ENCODE measurements around the gene LUC7L3.
A peak's percentile ranks its signal among the peaks of the same experiment; 100 is the strongest.

LUC7L3 gene

GRCh38 chr17:50686494-50687199, 32.8 kb upstream of the LUC7L3 start:
- Histone ChIP-seq H3K4me3 (ENCODE audit: low read depth in 1 of 2, low read length in 2 of 2) (peak overlapping the region in 1 of 2 donors; percentile 43), H3K9me3 (ENCODE audit: control insufficient read depth in 1 of 2, low read length in 2 of 2) (no peaks in the 10 kb centered on the region), H3K36me3 (ENCODE audit: control insufficient read depth in 1 of 2, insufficient read depth in 2 of 2, low read length in 2 of 2) (no peaks in the 10 kb centered on the region), H3K27ac (ENCODE audit: low read depth, low read length) (peak overlapping the region; percentile 79), H3K27me3 (ENCODE audit: control insufficient read depth in 1 of 2, insufficient read depth in 2 of 2, low read length in 2 of 2) (no peaks in the 10 kb centered on the region), H3K9ac (ENCODE audit: low read depth in 1 of 2, low read length in 2 of 2) (peak overlapping the region; percentile 15 to 62), H3K4me1 (ENCODE audit: control insufficient read depth in 1 of 2, insufficient read depth in 2 of 2, low read length in 2 of 2) (peaks cover 69 to 74% of the 10 kb centered on the region in 2 donors)

DNA sequence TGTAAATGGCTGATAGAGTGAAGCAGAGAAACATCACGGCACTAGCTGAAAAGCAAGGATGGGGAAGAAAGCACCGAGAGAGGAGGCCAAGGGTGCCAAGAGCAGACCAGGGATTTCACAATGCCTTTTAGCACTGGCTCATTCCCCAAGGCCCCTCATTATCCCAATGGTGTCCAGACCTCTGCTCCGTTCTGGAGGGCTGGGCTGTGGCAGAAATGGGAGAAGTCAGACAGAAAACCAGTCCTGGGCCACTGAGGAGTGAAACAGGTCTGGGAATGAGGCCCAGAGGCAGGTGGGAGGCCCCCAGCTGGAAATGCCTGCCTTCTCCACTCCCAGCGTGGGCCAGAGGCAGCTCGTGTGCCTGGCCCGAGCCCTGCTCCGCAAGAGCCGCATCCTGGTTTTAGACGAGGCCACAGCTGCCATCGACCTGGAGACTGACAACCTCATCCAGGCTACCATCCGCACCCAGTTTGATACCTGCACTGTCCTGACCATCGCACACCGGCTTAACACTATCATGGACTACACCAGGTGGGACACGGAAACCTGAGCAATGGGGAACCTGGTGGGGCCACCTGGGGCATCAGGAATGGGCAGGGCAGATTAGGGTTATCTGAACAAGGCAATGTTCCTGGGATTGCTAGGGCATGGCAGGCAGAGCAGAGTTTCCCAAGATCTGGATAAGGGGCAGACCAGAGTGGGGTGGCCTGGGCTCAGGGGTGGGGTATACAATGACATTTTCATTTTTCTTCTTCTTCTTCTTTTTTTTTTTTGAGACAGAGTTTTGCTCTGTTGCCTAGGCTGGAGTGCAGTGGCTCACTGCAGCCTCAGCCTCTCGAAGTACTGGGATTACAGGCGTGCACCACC, 32.0 kb upstream of the LUC7L3 start:
- Histone ChIP-seq H3K36me3 (ENCODE audit: control insufficient read depth in 1 of 2, insufficient read depth in 2 of 2, low read length in 2 of 2) (peaks cover 0 to under 1% of the 10 kb centered on the region in 2 donors), H3K27ac (ENCODE audit: low read depth, low read length) (peak overlapping the region; percentile 71), H3K4me3 (ENCODE audit: low read depth in 1 of 2, low read length in 2 of 2) (no peak overlapping the region), H3K9me3 (ENCODE audit: control insufficient read depth in 1 of 2, low read length in 2 of 2) (no peaks in the 10 kb centered on the region), H3K27me3 (ENCODE audit: control insufficient read depth in 1 of 2, insufficient read depth in 2 of 2, low read length in 2 of 2) (no peaks in the 10 kb centered on the region), H3K9ac (ENCODE audit: low read depth in 1 of 2, low read length in 2 of 2) (peak overlapping the region in 1 of 2 donors; percentile 49), H3K4me1 (ENCODE audit: control insufficient read depth in 1 of 2, insufficient read depth in 2 of 2, low read length in 2 of 2) (peaks cover 77 to 80% of the 10 kb centered on the region in 2 donors)

- H3K36me3 ChIP-seq (ENCODE audit: control insufficient read depth in 1 of 2, insufficient read depth in 2 of 2, low read length in 2 of 2), result peaks cover 0 to 3% of the 10 kb centered on the region in 2 donors
- H3K4me1 ChIP-seq (ENCODE audit: control insufficient read depth in 1 of 2, insufficient read depth in 2 of 2, low read length in 2 of 2), result peaks cover 83 to 86% of the 10 kb centered on the region in 2 donors
- no peak overlapping the region for H3K9ac ChIP-seq (ENCODE audit: low read depth in 1 of 2, low read length in 2 of 2)
- H3K4me3 ChIP-seq (ENCODE audit: low read depth in 1 of 2, low read length in 2 of 2), result no peak overlapping the region
- no peaks in the 10 kb centered on the region for H3K27me3 ChIP-seq (ENCODE audit: control insufficient read depth in 1 of 2, insufficient read depth in 2 of 2, low read length in 2 of 2)
- H3K9me3 ChIP-seq (ENCODE audit: control insufficient read depth in 1 of 2, low read length in 2 of 2), result no peaks in the 10 kb centered on the region
- no peak overlapping the region for H3K27ac ChIP-seq (ENCODE audit: low read depth, low read length)
These were observed 31.2 kb upstream of the LUC7L3 start for GRCh38 chr17:50688245-50688644.

DNA sequence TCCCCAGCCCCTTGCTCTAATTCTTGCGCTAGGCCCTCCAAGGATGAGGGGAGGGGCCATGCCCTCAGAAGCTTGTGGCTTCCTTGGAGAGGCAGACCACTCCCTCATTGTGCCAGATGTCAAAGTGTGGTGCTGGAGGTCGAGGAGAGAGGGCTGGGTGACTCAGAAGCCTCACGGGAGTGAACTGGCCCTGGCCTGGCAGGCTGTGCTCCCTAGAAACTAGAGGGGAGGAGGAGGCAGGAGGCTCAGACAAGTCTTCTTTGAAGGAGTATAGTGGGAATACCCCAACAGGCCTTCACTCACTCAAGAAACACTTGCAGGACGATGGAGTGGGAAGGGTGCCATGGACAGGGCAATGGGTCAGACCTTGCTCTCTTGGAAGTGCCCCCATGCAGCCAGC, 30.2 kb upstream of the LUC7L3 start:
- Histone ChIP-seq H3K27ac (ENCODE audit: low read depth, low read length) (no peak overlapping the region), H3K27me3 (ENCODE audit: control insufficient read depth in 1 of 2, insufficient read depth in 2 of 2, low read length in 2 of 2) (no peaks in the 10 kb centered on the region), H3K36me3 (ENCODE audit: control insufficient read depth in 1 of 2, insufficient read depth in 2 of 2, low read length in 2 of 2) (peaks cover under 1 to 7% of the 10 kb centered on the region in 2 donors), H3K4me3 (ENCODE audit: low read depth in 1 of 2, low read length in 2 of 2) (no peak overlapping the region), H3K4me1 (ENCODE audit: control insufficient read depth in 1 of 2, insufficient read depth in 2 of 2, low read length in 2 of 2) (peaks cover 84 to 87% of the 10 kb centered on the region in 2 donors), H3K9me3 (ENCODE audit: control insufficient read depth in 1 of 2, low read length in 2 of 2) (no peaks in the 10 kb centered on the region), H3K9ac (ENCODE audit: low read depth in 1 of 2, low read length in 2 of 2) (no peak overlapping the region)

DNA sequence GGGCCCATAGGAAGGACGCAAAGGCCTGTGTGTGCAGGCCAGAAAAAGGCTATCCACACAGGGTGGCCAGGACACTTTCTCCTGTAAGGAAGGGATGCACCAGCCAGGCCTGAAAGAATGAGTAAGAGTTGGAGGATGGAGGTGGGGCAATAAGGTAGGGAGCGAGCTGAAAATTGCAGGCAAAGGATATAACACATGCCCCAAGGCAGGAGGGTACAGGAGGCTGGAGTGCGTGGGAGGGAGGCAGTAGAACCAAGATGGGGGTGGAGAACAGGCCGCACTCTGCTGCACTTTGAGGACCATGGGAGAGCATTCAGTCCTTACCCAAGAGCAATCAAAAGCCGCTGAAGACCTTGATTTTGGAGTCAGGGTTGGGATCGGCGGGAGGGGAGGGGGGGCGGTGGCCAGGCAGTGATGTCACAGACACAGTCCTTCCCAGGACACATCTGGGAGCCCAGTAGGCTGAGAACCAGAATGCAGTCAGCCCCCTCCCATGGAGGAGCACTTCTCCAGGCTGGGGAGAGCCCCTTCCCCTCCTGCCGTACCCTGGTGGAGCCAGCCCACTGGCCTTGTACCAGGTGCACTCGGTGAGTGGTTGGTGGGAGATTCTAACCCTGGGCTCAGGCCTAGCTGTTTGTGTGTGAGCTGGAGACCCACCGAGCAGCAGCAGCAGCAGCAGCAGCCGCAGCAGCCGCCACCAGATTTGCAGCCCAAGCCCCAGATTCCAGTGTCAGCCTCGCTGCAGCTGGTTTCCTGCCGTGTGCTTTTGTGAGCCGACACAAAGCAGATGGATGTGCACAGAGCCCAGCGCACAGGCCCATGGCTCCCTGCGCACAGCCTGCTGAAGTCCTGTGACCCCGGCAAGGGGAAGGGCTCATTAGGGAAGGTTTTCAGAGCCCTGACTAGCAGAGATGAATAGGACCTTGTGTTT, 29.2 kb upstream of the LUC7L3 start:
- H3K4me3 ChIP-seq (ENCODE audit: low read depth in 1 of 2, low read length in 2 of 2), result no peak overlapping the region
- no peaks in the 10 kb centered on the region for H3K27me3 ChIP-seq (ENCODE audit: control insufficient read depth in 1 of 2, insufficient read depth in 2 of 2, low read length in 2 of 2)
- H3K36me3 ChIP-seq (ENCODE audit: control insufficient read depth in 1 of 2, insufficient read depth in 2 of 2, low read length in 2 of 2), result peaks cover 4 to 9% of the 10 kb centered on the region in 2 donors
- H3K4me1 ChIP-seq (ENCODE audit: control insufficient read depth in 1 of 2, insufficient read depth in 2 of 2, low read length in 2 of 2), result peaks cover 83 to 84% of the 10 kb centered on the region in 2 donors
- peak overlapping the region; percentile 34 for H3K27ac ChIP-seq (ENCODE audit: low read depth, low read length)
- H3K9me3 ChIP-seq (ENCODE audit: control insufficient read depth in 1 of 2, low read length in 2 of 2), result no peaks in the 10 kb centered on the region
- H3K9ac ChIP-seq (ENCODE audit: low read depth in 1 of 2, low read length in 2 of 2), result peak overlapping the region; percentile 41 to 56

GRCh38 chr17:50690887-50691549, 28.4 kb upstream of the LUC7L3 start:
- H3K36me3 ChIP-seq (ENCODE audit: control insufficient read depth in 1 of 2, insufficient read depth in 2 of 2, low read length in 2 of 2), result peaks cover 12 to 17% of the 10 kb centered on the region in 2 donors
- H3K27ac ChIP-seq (ENCODE audit: low read depth, low read length), result peak overlapping the region; percentile 53
- no peak overlapping the region for H3K4me3 ChIP-seq (ENCODE audit: low read depth in 1 of 2, low read length in 2 of 2)
- no peaks in the 10 kb centered on the region for H3K9me3 ChIP-seq (ENCODE audit: control insufficient read depth in 1 of 2, low read length in 2 of 2)
- peak overlapping the region; percentile 41 to 56 for H3K9ac ChIP-seq (ENCODE audit: low read depth in 1 of 2, low read length in 2 of 2)
- peaks cover 80 to 82% of the 10 kb centered on the region in 2 donors for H3K4me1 ChIP-seq (ENCODE audit: control insufficient read depth in 1 of 2, insufficient read depth in 2 of 2, low read length in 2 of 2)
- H3K27me3 ChIP-seq (ENCODE audit: control insufficient read depth in 1 of 2, insufficient read depth in 2 of 2, low read length in 2 of 2), result no peaks in the 10 kb centered on the region

DNA sequence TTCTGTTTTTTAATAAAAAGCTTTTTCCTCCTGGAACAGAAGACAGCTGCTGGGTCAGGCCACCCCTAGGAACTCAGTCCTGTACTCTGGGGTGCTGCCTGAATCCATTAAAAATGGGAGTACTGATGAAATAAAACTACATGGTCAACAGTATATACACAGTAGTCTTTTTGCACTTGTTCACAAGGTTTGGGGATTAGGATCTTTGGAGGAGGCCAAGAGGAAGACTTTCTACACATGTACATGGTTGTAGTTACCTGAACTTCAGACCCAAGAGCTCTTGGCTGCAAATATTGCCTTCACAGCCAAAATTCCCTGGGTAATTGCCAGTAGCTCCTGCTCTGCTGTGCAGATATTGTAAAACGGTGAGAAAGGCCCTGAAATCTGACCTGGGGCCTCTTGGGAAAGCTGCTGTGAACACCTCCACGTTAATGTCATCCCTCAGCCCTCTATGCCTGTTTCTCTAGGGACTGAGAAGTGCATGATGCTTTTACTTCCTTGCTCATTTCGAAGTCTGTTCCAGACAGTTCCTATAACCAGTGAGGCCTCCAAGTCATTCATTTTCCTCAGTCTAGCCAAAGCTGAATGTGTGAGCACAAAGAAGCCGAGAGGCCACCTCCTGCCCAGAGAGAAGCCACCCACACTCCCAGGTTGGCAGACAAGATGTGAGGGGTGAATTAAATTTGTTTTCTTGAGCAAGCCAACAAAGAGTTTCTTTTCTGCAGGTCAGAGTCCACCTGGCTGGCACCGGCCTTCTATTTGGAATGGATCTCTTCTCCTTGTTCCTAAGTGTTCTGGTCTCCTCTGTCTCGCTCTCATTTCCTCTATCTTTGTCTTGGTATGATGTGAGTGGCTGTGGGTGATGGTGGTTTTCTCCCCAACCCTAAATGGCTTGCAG, 27.6 kb upstream of the LUC7L3 start:
- Histone ChIP-seq H3K9ac (ENCODE audit: low read depth in 1 of 2, low read length in 2 of 2) (peak overlapping the region; percentile 15 to 56), H3K36me3 (ENCODE audit: control insufficient read depth in 1 of 2, insufficient read depth in 2 of 2, low read length in 2 of 2) (peaks cover 20 to 25% of the 10 kb centered on the region in 2 donors), H3K9me3 (ENCODE audit: control insufficient read depth in 1 of 2, low read length in 2 of 2) (no peaks in the 10 kb centered on the region), H3K27me3 (ENCODE audit: control insufficient read depth in 1 of 2, insufficient read depth in 2 of 2, low read length in 2 of 2) (no peaks in the 10 kb centered on the region), H3K4me1 (ENCODE audit: control insufficient read depth in 1 of 2, insufficient read depth in 2 of 2, low read length in 2 of 2) (peaks cover 75 to 79% of the 10 kb centered on the region in 2 donors), H3K27ac (ENCODE audit: low read depth, low read length) (peak overlapping the region; percentile 53), H3K4me3 (ENCODE audit: low read depth in 1 of 2, low read length in 2 of 2) (peak overlapping the region in 1 of 2 donors; percentile 36)

GRCh38 chr17:50692448-50693035, 26.9 kb upstream of the LUC7L3 start:
- Histone ChIP-seq H3K4me3 (ENCODE audit: low read depth in 1 of 2, low read length in 2 of 2) (peak overlapping the region; percentile 12 to 36), H3K27me3 (ENCODE audit: control insufficient read depth in 1 of 2, insufficient read depth in 2 of 2, low read length in 2 of 2) (no peaks in the 10 kb centered on the region), H3K9ac (ENCODE audit: low read depth in 1 of 2, low read length in 2 of 2) (peak overlapping the region; percentile 15 to 46), H3K27ac (ENCODE audit: low read depth, low read length) (peak overlapping the region; percentile 53), H3K9me3 (ENCODE audit: control insufficient read depth in 1 of 2, low read length in 2 of 2) (no peaks in the 10 kb centered on the region), H3K4me1 (ENCODE audit: control insufficient read depth in 1 of 2, insufficient read depth in 2 of 2, low read length in 2 of 2) (peaks cover 71 to 79% of the 10 kb centered on the region in 2 donors), H3K36me3 (ENCODE audit: control insufficient read depth in 1 of 2, insufficient read depth in 2 of 2, low read length in 2 of 2) (peaks cover 23 to 32% of the 10 kb centered on the region in 2 donors)

All from duodenal mucosa (tissue), 2 donors.